HL-60 (cell line): ENCODE measurements around the gene GAA.

ENCODE experiments used
- DNase-seq, 2 experiments: peaks; one replicate each; pipeline ENCODE4 v3.0.0-alpha.2; 2010 to 2020; ENCODE audit warnings: low read depth in 1 of 2, low spot score in 1 of 2
- H3K27ac ChIP-seq: fragments of 250-450 bp; sonication (Bioruptor Pico); replicated peaks from 2 replicates; pipeline ENCODE4 v1.5.1; 2020; ENCODE audit warnings: mild to moderate bottlenecking, moderate library complexity
- H3K27me3 ChIP-seq: fragments of 250-450 bp; sonication (Bioruptor Pico); 2 replicates; pipeline ENCODE4 v1.5.1; 2021; ENCODE audit warnings: mild to moderate bottlenecking, moderate library complexity; ENCODE audit not compliant: insufficient read depth, poor library complexity, severe bottlenecking
- H3K4me3 ChIP-seq: replicated peaks from 2 replicates; pipeline ENCODE4 v1.5.1; 2011; ENCODE audit warnings: mild to moderate bottlenecking, control low read depth, low read length; ENCODE audit not compliant: insufficient read depth
- GABPA ChIP-seq: IDR thresholded peaks from 2 replicates; pipeline ENCODE4 v1.6.1; 2012; ENCODE audit warnings: low read depth
- POLR2AphosphoS5 ChIP-seq: IDR thresholded peaks from 2 replicates; pipeline ENCODE4 v1.6.1; 2012; ENCODE audit warnings: low read depth
- SPI1 ChIP-seq: IDR thresholded peaks from 2 replicates; pipeline ENCODE4 v1.6.1; 2012; ENCODE audit warnings: low read depth, mild to moderate bottlenecking, borderline replicate concordance
- TF ChIP-seq, protein P1 (sequence below): IDR thresholded peaks from one replicate; pipeline ENCODE4 v1.5.1; 2011; ENCODE audit warnings: low read length, control low read depth, inconsistent platforms; ENCODE audit not compliant: insufficient read depth
- TF ChIP-seq, protein P2 (sequence below): IDR thresholded peaks from 2 replicates; pipeline ENCODE4 v1.6.1; 2012; ENCODE audit warnings: low read depth; ENCODE audit not compliant: insufficient replicate concordance

GAA gene

DNA sequence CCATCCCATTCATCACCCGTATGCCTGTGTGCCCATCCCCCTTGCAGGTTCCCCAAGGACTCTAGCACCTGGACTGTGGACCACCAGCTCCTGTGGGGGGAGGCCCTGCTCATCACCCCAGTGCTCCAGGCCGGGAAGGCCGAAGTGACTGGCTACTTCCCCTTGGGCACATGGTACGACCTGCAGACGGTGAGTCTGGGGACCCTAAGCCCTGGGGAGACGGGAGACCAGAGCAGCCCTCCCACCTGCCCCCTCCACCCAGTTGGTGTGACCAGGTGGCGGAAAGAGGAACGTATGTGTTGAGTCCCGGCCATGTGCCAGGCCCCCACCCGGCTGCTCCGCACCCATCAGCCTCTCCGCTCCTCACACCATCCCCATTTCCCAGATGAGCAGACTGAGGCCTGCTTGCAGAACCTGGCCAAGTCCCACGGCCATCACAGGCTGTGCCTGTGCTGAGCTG is 15.6 kb downstream of the GAA start:
- H3K27me3 ChIP-seq = no peaks in the 10 kb centered on the region
- no peak for DNase-seq
- no peak overlapping the region for H3K27ac ChIP-seq
- TF ChIP-seq, protein P1, sequence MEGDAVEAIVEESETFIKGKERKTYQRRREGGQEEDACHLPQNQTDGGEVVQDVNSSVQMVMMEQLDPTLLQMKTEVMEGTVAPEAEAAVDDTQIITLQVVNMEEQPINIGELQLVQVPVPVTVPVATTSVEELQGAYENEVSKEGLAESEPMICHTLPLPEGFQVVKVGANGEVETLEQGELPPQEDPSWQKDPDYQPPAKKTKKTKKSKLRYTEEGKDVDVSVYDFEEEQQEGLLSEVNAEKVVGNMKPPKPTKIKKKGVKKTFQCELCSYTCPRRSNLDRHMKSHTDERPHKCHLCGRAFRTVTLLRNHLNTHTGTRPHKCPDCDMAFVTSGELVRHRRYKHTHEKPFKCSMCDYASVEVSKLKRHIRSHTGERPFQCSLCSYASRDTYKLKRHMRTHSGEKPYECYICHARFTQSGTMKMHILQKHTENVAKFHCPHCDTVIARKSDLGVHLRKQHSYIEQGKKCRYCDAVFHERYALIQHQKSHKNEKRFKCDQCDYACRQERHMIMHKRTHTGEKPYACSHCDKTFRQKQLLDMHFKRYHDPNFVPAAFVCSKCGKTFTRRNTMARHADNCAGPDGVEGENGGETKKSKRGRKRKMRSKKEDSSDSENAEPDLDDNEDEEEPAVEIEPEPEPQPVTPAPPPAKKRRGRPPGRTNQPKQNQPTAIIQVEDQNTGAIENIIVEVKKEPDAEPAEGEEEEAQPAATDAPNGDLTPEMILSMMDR = no peak
- TF ChIP-seq SPI1 = no peak
- TF ChIP-seq, protein P2, sequence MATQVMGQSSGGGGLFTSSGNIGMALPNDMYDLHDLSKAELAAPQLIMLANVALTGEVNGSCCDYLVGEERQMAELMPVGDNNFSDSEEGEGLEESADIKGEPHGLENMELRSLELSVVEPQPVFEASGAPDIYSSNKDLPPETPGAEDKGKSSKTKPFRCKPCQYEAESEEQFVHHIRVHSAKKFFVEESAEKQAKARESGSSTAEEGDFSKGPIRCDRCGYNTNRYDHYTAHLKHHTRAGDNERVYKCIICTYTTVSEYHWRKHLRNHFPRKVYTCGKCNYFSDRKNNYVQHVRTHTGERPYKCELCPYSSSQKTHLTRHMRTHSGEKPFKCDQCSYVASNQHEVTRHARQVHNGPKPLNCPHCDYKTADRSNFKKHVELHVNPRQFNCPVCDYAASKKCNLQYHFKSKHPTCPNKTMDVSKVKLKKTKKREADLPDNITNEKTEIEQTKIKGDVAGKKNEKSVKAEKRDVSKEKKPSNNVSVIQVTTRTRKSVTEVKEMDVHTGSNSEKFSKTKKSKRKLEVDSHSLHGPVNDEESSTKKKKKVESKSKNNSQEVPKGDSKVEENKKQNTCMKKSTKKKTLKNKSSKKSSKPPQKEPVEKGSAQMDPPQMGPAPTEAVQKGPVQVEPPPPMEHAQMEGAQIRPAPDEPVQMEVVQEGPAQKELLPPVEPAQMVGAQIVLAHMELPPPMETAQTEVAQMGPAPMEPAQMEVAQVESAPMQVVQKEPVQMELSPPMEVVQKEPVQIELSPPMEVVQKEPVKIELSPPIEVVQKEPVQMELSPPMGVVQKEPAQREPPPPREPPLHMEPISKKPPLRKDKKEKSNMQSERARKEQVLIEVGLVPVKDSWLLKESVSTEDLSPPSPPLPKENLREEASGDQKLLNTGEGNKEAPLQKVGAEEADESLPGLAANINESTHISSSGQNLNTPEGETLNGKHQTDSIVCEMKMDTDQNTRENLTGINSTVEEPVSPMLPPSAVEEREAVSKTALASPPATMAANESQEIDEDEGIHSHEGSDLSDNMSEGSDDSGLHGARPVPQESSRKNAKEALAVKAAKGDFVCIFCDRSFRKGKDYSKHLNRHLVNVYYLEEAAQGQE = no peak
- no peak for TF ChIP-seq POLR2AphosphoS5
- TF ChIP-seq GABPA = no peak
- no peak overlapping the region for H3K4me3 ChIP-seq

DNA sequence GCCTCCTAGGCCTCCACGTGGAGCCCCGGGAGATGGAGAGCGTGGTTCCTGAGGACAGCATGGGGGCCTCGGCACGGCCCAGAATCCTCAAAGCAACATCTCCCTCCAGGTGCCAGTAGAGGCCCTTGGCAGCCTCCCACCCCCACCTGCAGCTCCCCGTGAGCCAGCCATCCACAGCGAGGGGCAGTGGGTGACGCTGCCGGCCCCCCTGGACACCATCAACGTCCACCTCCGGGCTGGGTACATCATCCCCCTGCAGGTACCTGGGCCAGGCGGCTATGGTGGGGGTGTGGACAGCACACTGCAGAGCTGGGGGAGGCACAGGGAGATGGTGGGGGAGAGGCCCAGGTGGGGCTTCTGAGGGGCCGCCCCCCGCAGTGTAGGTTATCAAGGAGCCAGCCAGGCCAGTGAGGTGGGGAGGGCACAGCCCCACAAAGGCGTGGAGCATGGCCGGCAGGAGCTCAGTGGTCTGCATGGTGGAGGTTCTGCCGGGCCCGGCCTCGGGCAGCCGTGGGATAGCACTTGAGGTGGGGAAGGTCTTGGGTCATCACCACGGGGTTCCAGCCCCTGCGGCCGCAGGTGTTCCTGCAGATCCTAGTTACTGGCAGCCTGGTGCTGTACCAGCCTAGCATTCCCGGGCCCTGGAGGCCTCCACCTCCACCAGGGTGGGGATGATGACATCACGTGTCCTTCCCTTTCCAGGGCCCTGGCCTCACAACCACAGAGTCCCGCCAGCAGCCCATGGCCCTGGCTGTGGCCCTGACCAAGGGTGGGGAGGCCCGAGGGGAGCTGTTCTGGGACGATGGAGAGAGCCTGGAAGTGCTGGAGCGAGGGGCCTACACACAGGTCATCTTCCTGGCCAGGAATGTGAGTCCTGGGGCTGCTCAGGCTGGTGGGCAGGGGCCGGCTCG is 16.4 kb downstream of the GAA start:
- Histone ChIP-seq H3K27ac (no peak overlapping the region), H3K4me3 (no peak overlapping the region), H3K27me3 (no peaks in the 10 kb centered on the region)
- no peak for TF ChIP-seq SPI1
- TF ChIP-seq, protein P1 = no peak
- no peak for TF ChIP-seq POLR2AphosphoS5
- TF ChIP-seq, protein P2 = no peak
- no peak for TF ChIP-seq GABPA
- DNase-seq = no peak

DNA sequence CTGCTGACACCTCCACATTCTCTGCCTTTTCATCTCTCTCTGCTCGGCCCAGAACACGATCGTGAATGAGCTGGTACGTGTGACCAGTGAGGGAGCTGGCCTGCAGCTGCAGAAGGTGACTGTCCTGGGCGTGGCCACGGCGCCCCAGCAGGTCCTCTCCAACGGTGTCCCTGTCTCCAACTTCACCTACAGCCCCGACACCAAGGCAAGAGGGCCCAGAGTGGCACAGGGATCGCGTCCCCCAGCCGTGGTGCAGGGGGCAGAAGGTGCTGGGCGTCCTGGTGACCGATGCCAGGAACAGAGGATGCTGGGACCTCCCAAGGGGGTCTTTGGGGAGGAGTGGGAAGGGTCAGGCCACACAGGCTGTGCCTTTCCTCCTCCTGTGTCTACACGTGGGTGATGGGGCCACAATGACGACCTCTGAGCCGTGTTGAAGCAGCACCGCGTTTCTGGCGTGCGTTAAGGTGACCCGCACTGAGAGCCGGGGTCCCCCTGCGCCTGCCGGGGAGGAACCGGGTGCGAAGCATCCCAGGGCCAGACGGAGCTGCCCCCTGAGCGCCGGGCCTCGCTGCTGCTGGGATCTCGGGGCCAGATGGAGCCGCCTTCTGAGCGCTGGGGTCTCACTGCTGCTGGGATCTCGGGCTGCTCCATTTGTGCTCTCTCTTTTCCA is 17.4 kb downstream of the GAA start:
- no peak overlapping the region for H3K27ac ChIP-seq
- no peak for DNase-seq
- no peaks in the 10 kb centered on the region for H3K27me3 ChIP-seq
- no peak overlapping the region for H3K4me3 ChIP-seq
- TF ChIP-seq POLR2AphosphoS5 (no peak), SPI1 (no peak)
- TF ChIP-seq, protein P1 = no peak
